ENCODE data around the gene DNAJC16. TPM values are rescaled to one million over a fixed set of nuclear protein-coding genes. Genes with fewer than 3 reads are reported as not detected.

DNAJC16 gene
- total and polyA plus RNA-seq, 12 donors = 4.8 to 34.0 (median 19.9) TPM

GRCh38 chr1:15623435-15623834, 96.8 kb downstream of the DNAJC16 start:
- Histone ChIP-seq H3K9me3 (replicated peaks in 1 of 3) (no peaks in the 10 kb centered on the region), H3K4me3 (no peak overlapping the region), H3K36me3 (replicated peaks in 1 of 2) (peaks cover 0 to 13% of the 10 kb centered on the region in 2 donors), H3K27ac (no peak overlapping the region), H3K27me3 (no peaks in the 10 kb centered on the region), H3K4me1 (replicated peaks in 1 of 2) (peaks cover 34 to 86% of the 10 kb centered on the region in 2 donors)
- no peak for TF ChIP-seq CTCF (IDR thresholded peaks at IDR 0.05)
- intact Hi-C loops (cut with DNase I) = no loop called here
- WGBS, 4 donors = 82 to 96% (median 89%) methylated on average over 6 of the region's 6 CpGs
- no peak for DNase-seq

- Histone ChIP-seq H3K27me3 (no peaks in the 10 kb centered on the region), H3K27ac (no peak overlapping the region), H3K9me3 (replicated peaks in 1 of 3) (no peaks in the 10 kb centered on the region), H3K36me3 (replicated peaks in 1 of 2) (peaks cover 0 to 13% of the 10 kb centered on the region in 2 donors), H3K4me1 (replicated peaks in 1 of 2) (peaks cover 30 to 81% of the 10 kb centered on the region in 2 donors), H3K4me3 (no peak overlapping the region)
- 88 to 94% (median 92%) methylated on average over 3 of the region's 3 CpGs for WGBS, 4 donors
- no peak for TF ChIP-seq POLR2A (IDR thresholded peaks at IDR 0.05)
- TF ChIP-seq CTCF (IDR thresholded peaks at IDR 0.05) = no peak
- no peak for DNase-seq
- intact Hi-C loops (cut with DNase I) = no loop called here
These were observed 97.6 kb downstream of the DNAJC16 start for GRCh38 chr1:15624133-15624714.

GRCh38 chr1:15625056-15625917, 98.6 kb downstream of the DNAJC16 start:
- Histone ChIP-seq H3K4me1 (replicated peaks in 1 of 2) (peaks cover 24 to 79% of the 10 kb centered on the region in 2 donors), H3K36me3 (replicated peaks in 1 of 2) (peaks cover 0 to 15% of the 10 kb centered on the region in 2 donors), H3K27ac (peak overlapping the region in 1 of 5 donors; percentile 32), H3K4me3 (no peak overlapping the region), H3K9me3 (replicated peaks in 1 of 3) (no peaks in the 10 kb centered on the region), H3K27me3 (no peaks in the 10 kb centered on the region)
- TF ChIP-seq POLR2A (IDR thresholded peaks at IDR 0.05) = no peak
- TF ChIP-seq CTCF (IDR thresholded peaks at IDR 0.05) = no peak
- 83 to 91% (median 85%) methylated on average over 13 of the region's 13 CpGs for WGBS, 4 donors
- intact Hi-C loops (cut with DNase I) = no loop called here
- DNase-seq = no peak

Small RNA genes lying within 50 kb of the gene (small RNA-seq; reads per million reads assigned to genes)
- gene CD24P1 (0 reads per million in 2 donors), gene RNU7-179P (0 reads per million in 2 donors), gene SCARNA21B (0 to 0.12 reads per million in 2 donors)

Other genes with a start within 250 kb of the DNAJC16 start
- gene EFHD2, start 117.0 kb upstream of the DNAJC16 start, total RNA-seq = 100 to 1,000 TPM in 2 of 9 donors, 10 to 100 TPM in 7; 67.2 to 113 (median 85.6) TPM
- 100 to 1,000 TPM in 2 of 3 donors, 10 to 100 TPM in 1; 47.4 to 119 (median 111) TPM for gene EFHD2, start 117.0 kb upstream of the DNAJC16 start, polyA plus RNA-seq
- gene CTRC, start 88.4 kb upstream of the DNAJC16 start, total RNA-seq = 1 to 10 TPM in 2 of 9 donors, under 1 TPM in 2, not detected in 5; 0.22 to 3.5 (median 1.8) TPM
- gene CTRC, start 88.4 kb upstream of the DNAJC16 start, polyA plus RNA-seq = 1 to 10 TPM in 1 of 3 donors, under 1 TPM in 1, not detected in 1; 0.56 to 1.3 TPM
- 10 to 100 TPM in 5 of 9 donors, 1 to 10 TPM in 3, under 1 TPM in 1; 0.97 to 45.4 (median 11.0) TPM for gene CELA2A, start 70.1 kb upstream of the DNAJC16 start, total RNA-seq
- gene CELA2A, start 70.1 kb upstream of the DNAJC16 start, polyA plus RNA-seq = 10 to 100 TPM in 1 of 3 donors, 1 to 10 TPM in 2; 1.2 to 16.4 (median 3.9) TPM
- gene CELA2B, start 50.7 kb upstream of the DNAJC16 start, total RNA-seq = 10 to 100 TPM in 4 of 9 donors, 1 to 10 TPM in 3, not detected in 2; 1.7 to 28.1 (median 10.1) TPM
- 1 to 10 TPM in 2 of 3 donors, not detected in 1; 6.0 to 6.8 TPM for gene CELA2B, start 50.7 kb upstream of the DNAJC16 start, polyA plus RNA-seq
- 100 to 1,000 TPM in 1 of 9 donors, 10 to 100 TPM in 8; 16.1 to 132 (median 23.9) TPM for gene CASP9, start 2.6 kb upstream of the DNAJC16 start, total RNA-seq
- gene CASP9, start 2.6 kb upstream of the DNAJC16 start, polyA plus RNA-seq = 10 to 100 TPM; 55.7 to 63.6 (median 62.5) TPM
- gene AGMAT, start 58.2 kb downstream of the DNAJC16 start, total RNA-seq = 10 to 100 TPM in 1 of 9 donors, 1 to 10 TPM in 7, under 1 TPM in 1; 0.37 to 15.0 (median 1.7) TPM
- gene AGMAT, start 58.2 kb downstream of the DNAJC16 start, polyA plus RNA-seq = 1 to 10 TPM in 1 of 3 donors, under 1 TPM in 2; 0.16 to 5.6 (median 0.30) TPM
- 10 to 100 TPM; 12.1 to 46.3 (median 30.2) TPM for gene DDI2, start 90.6 kb downstream of the DNAJC16 start, total RNA-seq
- 10 to 100 TPM in 2 of 3 donors, 1 to 10 TPM in 1; 5.3 to 19.1 (median 12.7) TPM for gene DDI2, start 90.6 kb downstream of the DNAJC16 start, polyA plus RNA-seq
- gene PLEKHM2, start 157.5 kb downstream of the DNAJC16 start, total RNA-seq = 10 to 100 TPM; 25.8 to 92.9 (median 71.1) TPM
- 100 to 1,000 TPM in 1 of 3 donors, 10 to 100 TPM in 2; 42.8 to 103 (median 63.7) TPM for gene PLEKHM2, start 157.5 kb downstream of the DNAJC16 start, polyA plus RNA-seq
- gene SLC25A34, start 209.4 kb downstream of the DNAJC16 start, total RNA-seq = 10 to 100 TPM in 2 of 9 donors, 1 to 10 TPM in 6, under 1 TPM in 1; 0.44 to 12.3 (median 5.5) TPM
- gene SLC25A34, start 209.4 kb downstream of the DNAJC16 start, polyA plus RNA-seq = 10 to 100 TPM in 1 of 3 donors, 1 to 10 TPM in 2; 4.7 to 11.1 (median 6.0) TPM
- under 1 TPM in 1 of 9 donors, not detected in 8; 0.14 TPM for gene TMEM82, start 215.7 kb downstream of the DNAJC16 start, total RNA-seq
- not detected for gene TMEM82, start 215.7 kb downstream of the DNAJC16 start, polyA plus RNA-seq
- gene FBLIM1, start 231.9 kb downstream of the DNAJC16 start, total RNA-seq = 100 to 1,000 TPM in 1 of 9 donors, 10 to 100 TPM in 7, 1 to 10 TPM in 1; 4.0 to 103 (median 48.3) TPM
- 10 to 100 TPM; 16.0 to 50.1 (median 40.5) TPM for gene FBLIM1, start 231.9 kb downstream of the DNAJC16 start, polyA plus RNA-seq